ENCODE results near the gene ZNF316. TPM values are rescaled to one million over a fixed set of nuclear protein-coding genes. Genes with fewer than 3 reads are reported as not detected.

The ZNF316 gene
- total RNA-seq, 4 donors from 2014 or later, result 20.8 to 58.6 (median 30.6) TPM

DNA sequence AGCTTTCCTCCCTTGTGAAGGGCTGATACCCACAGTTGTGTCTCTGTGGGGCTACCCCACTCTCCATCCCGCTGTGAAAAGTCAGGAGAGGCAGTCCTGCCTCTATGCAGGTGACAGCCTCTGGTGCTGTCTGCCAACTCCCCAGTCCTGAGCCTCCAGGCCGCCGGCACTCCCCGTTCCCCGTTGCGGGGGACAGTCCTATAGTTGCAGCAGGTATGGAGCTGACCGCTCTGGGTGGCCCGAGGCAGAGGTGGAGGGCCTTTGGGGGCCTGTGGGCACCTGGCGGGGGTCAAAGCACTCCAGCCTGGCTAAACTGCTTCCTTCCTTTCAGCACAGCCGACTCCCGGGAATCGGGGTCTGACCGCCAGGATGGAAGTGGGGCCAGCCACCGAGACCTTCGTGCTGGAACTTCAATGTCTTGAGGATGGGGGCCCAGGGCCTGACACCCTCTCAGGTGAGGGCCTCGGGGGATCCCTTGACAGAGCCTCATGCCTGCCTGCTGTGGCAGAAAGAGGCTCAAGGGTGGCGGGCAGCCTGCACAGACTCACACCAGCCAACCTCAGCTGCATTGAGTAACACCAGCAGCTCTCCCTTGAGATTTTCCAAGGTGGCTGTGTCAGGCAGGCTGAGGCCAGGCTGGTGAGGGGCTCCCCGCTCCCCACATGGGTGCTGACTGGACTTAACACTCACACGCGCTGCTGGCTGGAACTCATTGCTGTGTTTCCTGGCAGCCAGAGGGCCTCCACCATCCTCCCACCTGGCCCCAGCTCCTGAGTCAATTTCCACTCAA lies 20.1 kb upstream of the ZNF316 start:
- H3K4me3 ChIP-seq, result no peak overlapping the region
- peaks cover 6% of the 10 kb centered on the region for H3K27me3 ChIP-seq
- DNase-seq (ENCODE audit: low spot score in 2 of 2), result no peak
- H3K27ac ChIP-seq, result no peak overlapping the region
- H3K36me3 ChIP-seq, result peaks cover 5% of the 10 kb centered on the region
- TF ChIP-seq CTCF (IDR thresholded peaks at IDR 0.05) (no peak), POLR2A (IDR thresholded peaks at IDR 0.05) (no peak), POLR2AphosphoS5 (IDR thresholded peaks at IDR 0.05) (no peak), EP300 (IDR thresholded peaks at IDR 0.05) (no peak)
- 89% methylated on average over 9 of the region's 20 CpGs for WGBS
- no peaks in the 10 kb centered on the region for H3K9me3 ChIP-seq
- peaks cover 12% of the 10 kb centered on the region for H3K4me1 ChIP-seq

GRCh38 chr7:6618621-6619020 lies 18.5 kb upstream of the ZNF316 start:
- peaks cover 12% of the 10 kb centered on the region for H3K4me1 ChIP-seq
- H3K36me3 ChIP-seq, result peaks cover 20% of the 10 kb centered on the region
- no peak overlapping the region for H3K4me3 ChIP-seq
- DNase-seq (ENCODE audit: low spot score in 2 of 2), result no peak
- no peaks in the 10 kb centered on the region for H3K9me3 ChIP-seq
- 94% methylated on average over 4 of the region's 4 CpGs for WGBS
- H3K27me3 ChIP-seq, result peaks cover 6% of the 10 kb centered on the region
- no peak overlapping the region for H3K27ac ChIP-seq
- no peak for TF ChIP-seq POLR2A (IDR thresholded peaks at IDR 0.05)
- TF ChIP-seq EP300 (IDR thresholded peaks at IDR 0.05), result no peak
- no peak for TF ChIP-seq CTCF (IDR thresholded peaks at IDR 0.05)
- TF ChIP-seq POLR2AphosphoS5 (IDR thresholded peaks at IDR 0.05), result no peak

GRCh38 chr7:6619961-6620360 lies 17.2 kb upstream of the ZNF316 start:
- Histone ChIP-seq H3K27me3 (peaks cover 2% of the 10 kb centered on the region), H3K4me3 (no peak overlapping the region), H3K36me3 (peaks cover 24% of the 10 kb centered on the region), H3K27ac (no peak overlapping the region), H3K4me1 (peaks cover 9% of the 10 kb centered on the region), H3K9me3 (no peaks in the 10 kb centered on the region)
- TF ChIP-seq POLR2AphosphoS5 (IDR thresholded peaks at IDR 0.05) (no peak), EP300 (IDR thresholded peaks at IDR 0.05) (no peak), CTCF (IDR thresholded peaks at IDR 0.05) (no peak), POLR2A (IDR thresholded peaks at IDR 0.05) (no peak)
- no peak for DNase-seq (ENCODE audit: low spot score in 2 of 2)
- WGBS, result 71% methylated on average over 3 of the region's 3 CpGs

DNA sequence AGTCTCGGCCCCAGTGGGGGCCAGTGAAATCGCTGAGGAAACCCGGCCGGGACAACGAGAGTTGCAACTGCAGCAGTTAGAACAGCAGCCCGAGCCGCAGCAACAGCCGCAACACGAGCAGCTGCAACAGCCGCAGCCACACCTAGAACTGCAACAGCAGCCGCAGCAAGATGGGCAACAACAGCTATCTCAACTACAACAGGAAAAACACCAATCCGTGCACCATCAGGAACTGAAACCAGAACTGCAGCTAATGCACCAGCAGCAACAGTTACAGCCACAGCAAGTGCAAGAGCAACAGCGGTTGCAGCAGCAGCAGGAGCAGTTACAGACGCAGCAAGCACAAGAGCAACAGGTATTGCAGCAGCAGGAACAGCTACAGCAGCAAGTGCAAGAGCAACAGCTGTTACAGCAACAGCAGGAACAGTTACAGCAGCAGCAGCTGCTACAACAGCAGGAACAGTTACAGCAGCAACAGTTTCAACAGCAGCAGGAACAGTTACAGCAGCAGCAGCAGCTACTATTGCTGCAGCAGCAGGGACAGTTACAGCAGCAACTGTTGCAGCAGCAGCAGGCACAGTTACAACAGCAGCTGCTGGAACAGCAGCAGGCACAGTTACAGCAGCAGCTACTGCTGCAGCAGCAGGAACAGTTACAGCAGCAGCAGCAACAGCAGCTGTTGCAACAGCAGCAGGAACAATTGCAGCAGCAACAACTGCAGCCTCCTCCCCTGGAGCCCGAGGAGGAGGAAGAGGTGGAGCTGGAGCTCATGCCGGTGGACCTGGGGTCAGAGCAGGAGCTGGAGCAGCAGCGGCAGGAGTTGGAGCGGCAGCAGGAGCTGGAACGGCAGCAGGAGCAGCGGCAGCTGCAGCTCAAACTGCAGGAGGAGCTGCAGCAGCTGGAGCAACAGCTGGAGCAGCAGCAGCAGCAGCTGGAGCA lies 15.7 kb upstream of the ZNF316 start:
- Histone ChIP-seq H3K36me3 (peaks cover 24% of the 10 kb centered on the region), H3K9me3 (no peaks in the 10 kb centered on the region), H3K27me3 (no peaks in the 10 kb centered on the region), H3K4me1 (no peaks in the 10 kb centered on the region), H3K27ac (no peak overlapping the region), H3K4me3 (no peak overlapping the region)
- 83% methylated on average over 17 of the region's 20 CpGs for WGBS
- TF ChIP-seq POLR2AphosphoS5 (IDR thresholded peaks at IDR 0.05) (no peak), CTCF (IDR thresholded peaks at IDR 0.05) (no peak), EP300 (IDR thresholded peaks at IDR 0.05) (no peak), POLR2A (IDR thresholded peaks at IDR 0.05) (no peak)
- DNase-seq (ENCODE audit: low spot score in 2 of 2), result no peak
